ENCODE data around the gene MGST3. TPM values are rescaled to one million over a fixed set of nuclear protein-coding genes. Genes with fewer than 3 reads are reported as not detected.

The MGST3 gene
- total RNA-seq, 1 donor from 2014 or later: 128 TPM

DNA sequence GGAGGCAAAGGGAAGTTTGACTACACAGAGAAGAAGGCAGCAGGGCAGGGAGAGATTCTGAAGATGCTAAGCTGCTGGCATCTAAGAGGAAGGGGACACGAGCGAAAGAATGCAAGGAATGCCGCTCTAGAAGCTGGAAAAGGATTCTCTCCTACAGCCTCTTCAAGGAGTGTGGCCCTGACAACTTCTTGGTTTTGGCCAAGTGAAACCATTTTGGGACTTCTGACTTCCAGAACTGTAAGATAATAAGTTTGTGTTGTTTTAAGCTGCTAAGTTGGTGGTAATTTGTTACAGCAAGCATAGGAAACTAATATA is 28.5 kb downstream of the MGST3 start:
- H3K4me1 Mint-ChIP-seq (ENCODE audit: low read depth, unreplicated experiment): no peaks in the 10 kb centered on the region
- H3K4me3 Mint-ChIP-seq (ENCODE audit: unreplicated experiment): no peak overlapping the region
- no peak overlapping the region for H3K27ac Mint-ChIP-seq (ENCODE audit: unreplicated experiment)
- TF ChIP-seq, protein P1, sequence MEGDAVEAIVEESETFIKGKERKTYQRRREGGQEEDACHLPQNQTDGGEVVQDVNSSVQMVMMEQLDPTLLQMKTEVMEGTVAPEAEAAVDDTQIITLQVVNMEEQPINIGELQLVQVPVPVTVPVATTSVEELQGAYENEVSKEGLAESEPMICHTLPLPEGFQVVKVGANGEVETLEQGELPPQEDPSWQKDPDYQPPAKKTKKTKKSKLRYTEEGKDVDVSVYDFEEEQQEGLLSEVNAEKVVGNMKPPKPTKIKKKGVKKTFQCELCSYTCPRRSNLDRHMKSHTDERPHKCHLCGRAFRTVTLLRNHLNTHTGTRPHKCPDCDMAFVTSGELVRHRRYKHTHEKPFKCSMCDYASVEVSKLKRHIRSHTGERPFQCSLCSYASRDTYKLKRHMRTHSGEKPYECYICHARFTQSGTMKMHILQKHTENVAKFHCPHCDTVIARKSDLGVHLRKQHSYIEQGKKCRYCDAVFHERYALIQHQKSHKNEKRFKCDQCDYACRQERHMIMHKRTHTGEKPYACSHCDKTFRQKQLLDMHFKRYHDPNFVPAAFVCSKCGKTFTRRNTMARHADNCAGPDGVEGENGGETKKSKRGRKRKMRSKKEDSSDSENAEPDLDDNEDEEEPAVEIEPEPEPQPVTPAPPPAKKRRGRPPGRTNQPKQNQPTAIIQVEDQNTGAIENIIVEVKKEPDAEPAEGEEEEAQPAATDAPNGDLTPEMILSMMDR (IDR thresholded peaks at IDR 0.05; ENCODE audit: partially characterized antibody, unreplicated experiment): no peak
- DNase-seq: no peak
- H3K27me3 Mint-ChIP-seq (ENCODE audit: unreplicated experiment): peaks cover 2% of the 10 kb centered on the region
- no peaks in the 10 kb centered on the region for H3K9me3 Mint-ChIP-seq (ENCODE audit: unreplicated experiment)
- H3K36me3 Mint-ChIP-seq (ENCODE audit: unreplicated experiment): no peaks in the 10 kb centered on the region

DNA sequence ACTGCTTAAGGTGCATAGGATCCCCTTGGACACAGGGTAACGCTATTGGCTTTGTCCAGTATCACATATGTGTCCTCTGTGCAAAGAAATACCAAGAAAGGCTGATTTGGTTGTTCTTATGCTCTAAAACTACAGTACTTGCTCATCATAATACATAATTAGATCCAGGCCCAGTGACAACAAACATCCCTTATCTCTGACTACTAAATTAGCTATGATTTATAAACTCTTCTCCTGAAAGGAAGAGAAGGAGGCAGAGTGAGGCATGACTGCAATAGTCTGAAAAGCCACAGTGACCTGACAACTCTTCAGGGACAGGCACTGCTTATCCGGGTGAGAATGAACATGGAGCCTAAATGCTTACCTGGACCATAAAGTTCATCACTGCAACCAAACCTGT is 30.7 kb downstream of the MGST3 start:
- Mint-ChIP-seq H3K4me1 (ENCODE audit: low read depth, unreplicated experiment) (no peaks in the 10 kb centered on the region), H3K4me3 (ENCODE audit: unreplicated experiment) (no peak overlapping the region), H3K27me3 (ENCODE audit: unreplicated experiment) (peaks cover 2% of the 10 kb centered on the region), H3K27ac (ENCODE audit: unreplicated experiment) (no peak overlapping the region), H3K9me3 (ENCODE audit: unreplicated experiment) (no peaks in the 10 kb centered on the region), H3K36me3 (ENCODE audit: unreplicated experiment) (no peaks in the 10 kb centered on the region)
- no peak for DNase-seq
- TF ChIP-seq, protein P1 (IDR thresholded peaks at IDR 0.05; ENCODE audit: partially characterized antibody, unreplicated experiment): no peak

DNA sequence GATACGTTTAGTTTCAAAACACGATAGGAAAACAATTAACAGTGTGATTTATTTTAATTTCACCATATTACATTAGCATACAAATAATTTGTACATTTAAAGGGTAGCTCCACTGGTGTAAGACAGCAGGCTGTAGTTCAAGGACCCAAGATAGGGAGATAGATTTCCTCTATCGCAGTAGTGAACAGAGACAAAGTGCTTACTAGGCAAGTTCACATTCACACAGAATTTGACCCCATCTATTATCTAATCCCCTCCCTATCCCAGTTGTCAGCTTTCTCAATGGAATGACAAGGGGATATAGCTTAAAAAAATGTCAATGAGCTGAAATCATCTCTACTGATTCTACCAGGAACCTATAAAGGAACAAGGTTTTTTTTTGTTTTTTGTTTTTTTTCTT is 31.2 kb downstream of the MGST3 start:
- TF ChIP-seq, protein P1 (IDR thresholded peaks at IDR 0.05; ENCODE audit: partially characterized antibody, unreplicated experiment): no peak
- Mint-ChIP-seq H3K36me3 (ENCODE audit: unreplicated experiment) (no peaks in the 10 kb centered on the region), H3K27ac (ENCODE audit: unreplicated experiment) (no peak overlapping the region), H3K4me3 (ENCODE audit: unreplicated experiment) (no peak overlapping the region), H3K4me1 (ENCODE audit: low read depth, unreplicated experiment) (no peaks in the 10 kb centered on the region), H3K27me3 (ENCODE audit: unreplicated experiment) (peaks cover 2% of the 10 kb centered on the region), H3K9me3 (ENCODE audit: unreplicated experiment) (no peaks in the 10 kb centered on the region)
- DNase-seq: no peak

DNA sequence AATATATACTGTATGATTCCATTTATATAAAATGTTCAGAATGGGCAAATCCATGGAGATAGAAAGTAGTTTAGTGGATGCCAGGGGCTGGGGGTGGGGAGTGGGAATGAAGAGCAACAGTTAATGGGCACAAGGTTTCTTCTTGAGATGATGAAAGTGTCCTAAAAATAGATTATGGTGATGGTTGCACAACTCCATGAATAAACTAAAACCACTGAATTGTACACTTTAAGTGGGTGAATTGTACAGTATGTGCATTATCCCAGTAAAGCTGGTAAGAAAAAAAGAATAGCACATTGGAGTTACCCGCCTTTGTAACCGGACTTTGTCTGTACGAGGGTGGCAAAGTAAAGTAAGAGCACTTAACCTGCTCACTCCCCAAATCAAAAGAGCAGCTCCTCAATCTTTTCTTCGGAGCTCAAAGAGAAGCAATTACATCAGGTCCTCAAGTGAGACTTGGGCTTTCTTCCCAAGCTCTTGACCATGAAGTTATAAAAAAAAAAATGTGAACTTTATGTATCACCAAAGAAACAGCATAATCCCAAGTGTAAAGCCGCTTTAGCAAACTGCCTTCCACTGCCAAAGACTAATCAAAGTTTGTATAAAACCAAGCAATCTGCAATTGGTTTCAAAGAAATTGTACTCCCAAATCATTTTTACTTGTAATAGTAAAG is 35.3 kb downstream of the MGST3 start:
- Mint-ChIP-seq H3K27ac (ENCODE audit: unreplicated experiment) (no peak overlapping the region), H3K36me3 (ENCODE audit: unreplicated experiment) (no peaks in the 10 kb centered on the region), H3K27me3 (ENCODE audit: unreplicated experiment) (peaks cover 2% of the 10 kb centered on the region), H3K9me3 (ENCODE audit: unreplicated experiment) (no peaks in the 10 kb centered on the region), H3K4me1 (ENCODE audit: low read depth, unreplicated experiment) (no peaks in the 10 kb centered on the region), H3K4me3 (ENCODE audit: unreplicated experiment) (no peak overlapping the region)
- no peak for DNase-seq
- TF ChIP-seq, protein P1 (IDR thresholded peaks at IDR 0.05; ENCODE audit: partially characterized antibody, unreplicated experiment): no peak

DNA sequence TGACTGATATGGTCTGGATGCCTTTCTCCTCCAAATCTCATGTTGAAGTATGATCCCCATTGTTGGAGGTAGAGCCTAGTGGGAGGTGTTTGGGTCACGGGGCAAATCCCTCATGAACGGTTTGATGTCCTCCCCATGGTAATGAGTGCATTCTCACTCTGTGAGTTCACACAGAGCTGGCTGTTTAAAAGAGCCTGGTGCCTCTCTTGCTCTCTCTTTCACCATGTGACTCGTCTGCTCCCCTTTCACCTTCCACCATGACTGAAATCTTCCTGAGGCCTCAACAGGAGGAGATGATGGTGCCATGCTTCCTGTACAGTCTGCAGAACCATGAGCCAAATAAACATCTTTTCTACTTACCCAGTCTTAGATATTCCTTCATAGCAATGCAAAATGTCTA is 37.1 kb downstream of the MGST3 start:
- H3K36me3 Mint-ChIP-seq (ENCODE audit: unreplicated experiment): no peaks in the 10 kb centered on the region
- no peak for DNase-seq
- H3K27me3 Mint-ChIP-seq (ENCODE audit: unreplicated experiment): peaks cover 2% of the 10 kb centered on the region
- no peaks in the 10 kb centered on the region for H3K9me3 Mint-ChIP-seq (ENCODE audit: unreplicated experiment)
- H3K27ac Mint-ChIP-seq (ENCODE audit: unreplicated experiment): no peak overlapping the region
- TF ChIP-seq, protein P1 (IDR thresholded peaks at IDR 0.05; ENCODE audit: partially characterized antibody, unreplicated experiment): no peak
- H3K4me3 Mint-ChIP-seq (ENCODE audit: unreplicated experiment): no peak overlapping the region
- H3K4me1 Mint-ChIP-seq (ENCODE audit: low read depth, unreplicated experiment): no peaks in the 10 kb centered on the region
